Inflammatory macrophage treated with lipopolysaccharide for 1 hour (primary cell): ENCODE data around the gene KCNG2.

Experiments used
- DNase-seq, 2 donors: peaks; one replicate each; pipeline ENCODE4 v3.0.0-alpha.2; 2020 to 2022

The KCNG2 gene

DNA sequence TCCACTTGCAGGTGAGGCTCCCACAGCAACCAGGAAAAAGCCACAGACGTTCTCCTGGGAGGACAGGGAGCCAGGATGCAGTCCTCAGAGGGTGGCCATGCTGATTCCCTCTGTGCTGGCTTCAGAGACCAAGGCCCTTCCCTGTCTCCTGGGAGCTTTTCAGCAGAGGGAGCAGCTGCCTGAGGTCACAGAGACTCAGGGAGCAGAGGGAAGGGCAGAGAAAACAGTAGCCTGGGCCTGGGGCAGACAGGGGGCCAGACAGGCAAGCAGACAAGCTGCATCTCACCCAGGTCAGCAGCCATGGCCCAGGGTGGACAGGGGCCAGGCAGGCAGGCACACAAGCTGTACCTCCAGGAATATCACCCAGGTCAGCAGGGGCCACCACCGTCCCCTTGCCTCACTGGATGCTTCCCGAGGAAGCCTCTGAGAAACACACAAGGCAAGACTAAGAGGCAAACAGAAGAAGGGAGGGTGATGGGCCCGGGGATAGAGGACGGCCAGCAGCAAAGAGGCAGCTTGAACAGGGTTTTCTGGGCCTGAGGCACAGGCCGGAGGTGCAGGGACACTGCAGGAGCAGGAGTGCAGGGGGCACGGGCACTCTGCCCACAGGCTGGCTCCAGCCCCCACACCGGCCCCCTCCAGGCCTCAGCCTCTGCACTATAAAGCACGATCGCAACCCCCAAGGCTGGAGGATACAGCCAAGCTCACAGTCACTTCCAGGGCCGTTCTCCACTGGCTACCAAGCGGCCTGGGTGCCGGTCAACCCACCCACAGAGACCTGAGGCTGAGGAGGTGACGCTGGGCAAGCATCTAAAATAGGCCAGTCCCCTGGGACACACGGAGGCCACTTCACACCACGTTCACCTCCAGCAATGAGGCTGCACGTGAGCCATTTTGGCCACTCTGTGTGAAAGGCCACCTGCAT lies 147.6 kb downstream of the KCNG2 start:
- no peak for DNase-seq

DNA sequence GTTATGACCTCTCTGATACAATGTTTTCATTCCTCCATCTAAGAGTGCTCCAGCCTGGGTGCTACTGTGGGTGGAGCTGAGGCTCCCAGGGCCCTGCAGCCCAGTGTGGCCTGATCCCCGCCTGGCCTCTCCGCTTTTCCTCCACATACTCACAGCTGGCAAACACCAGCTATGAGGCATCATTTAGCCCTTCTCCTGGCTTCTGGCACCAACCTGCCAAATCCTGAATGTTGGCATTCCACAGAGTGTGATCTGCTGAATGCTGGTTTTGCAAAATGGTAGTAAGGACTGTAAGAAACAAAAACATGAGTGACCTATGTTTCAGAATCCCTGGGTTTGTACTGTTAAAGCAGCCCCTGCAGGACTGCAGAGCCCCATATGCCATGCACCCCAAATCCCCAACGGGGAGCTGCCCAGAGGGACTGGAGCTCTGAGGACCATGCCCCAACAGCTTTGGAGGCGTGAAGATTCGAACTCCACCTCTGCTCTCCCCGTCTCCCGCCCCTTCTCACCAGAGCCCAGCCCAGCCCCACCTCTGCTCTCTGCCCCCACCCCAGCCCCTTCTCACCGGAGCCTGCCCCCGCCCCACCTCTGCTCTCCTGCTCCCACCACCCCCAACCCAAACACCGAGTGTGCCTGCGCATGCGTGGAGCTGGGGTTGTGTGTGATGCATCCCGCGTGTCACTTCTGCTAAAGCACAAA lies 149.5 kb downstream of the KCNG2 start:
- no peak for DNase-seq

DNA sequence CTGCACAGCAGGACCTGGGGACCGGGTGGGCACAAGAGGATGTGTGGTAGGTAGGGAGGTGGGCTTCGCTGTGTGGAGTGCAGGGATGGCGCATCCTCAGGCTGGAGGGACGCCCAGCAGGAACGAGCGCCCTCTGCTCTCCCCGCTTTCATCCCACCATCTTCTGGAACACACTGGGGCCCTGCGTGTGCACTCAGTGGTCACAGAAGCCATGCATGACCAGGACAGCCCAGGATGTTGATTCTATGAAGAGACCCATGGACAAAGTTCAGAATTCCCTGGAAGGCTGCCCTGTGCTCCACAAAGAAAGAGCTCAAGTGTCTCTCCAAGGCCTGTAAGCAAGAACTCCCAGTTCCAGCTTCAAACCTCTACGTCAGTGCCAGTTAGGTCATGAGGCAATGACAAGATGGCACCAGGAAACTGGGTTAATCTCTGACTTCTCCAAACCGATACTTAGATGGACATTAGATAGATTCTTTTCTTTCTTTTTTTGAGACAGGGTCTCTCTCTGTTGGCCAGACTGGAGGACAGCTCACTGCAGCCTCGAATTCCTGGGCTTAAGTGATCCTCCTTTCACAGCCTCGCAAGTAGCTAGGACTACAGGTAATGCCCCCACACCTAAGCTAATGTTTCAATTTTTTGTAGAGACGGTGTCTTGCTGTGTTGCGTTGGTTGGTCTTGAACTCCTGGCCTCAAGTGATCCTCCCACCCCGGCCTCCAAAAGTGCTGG lies 150.3 kb downstream of the KCNG2 start:
- DNase-seq, result no peak

DNA sequence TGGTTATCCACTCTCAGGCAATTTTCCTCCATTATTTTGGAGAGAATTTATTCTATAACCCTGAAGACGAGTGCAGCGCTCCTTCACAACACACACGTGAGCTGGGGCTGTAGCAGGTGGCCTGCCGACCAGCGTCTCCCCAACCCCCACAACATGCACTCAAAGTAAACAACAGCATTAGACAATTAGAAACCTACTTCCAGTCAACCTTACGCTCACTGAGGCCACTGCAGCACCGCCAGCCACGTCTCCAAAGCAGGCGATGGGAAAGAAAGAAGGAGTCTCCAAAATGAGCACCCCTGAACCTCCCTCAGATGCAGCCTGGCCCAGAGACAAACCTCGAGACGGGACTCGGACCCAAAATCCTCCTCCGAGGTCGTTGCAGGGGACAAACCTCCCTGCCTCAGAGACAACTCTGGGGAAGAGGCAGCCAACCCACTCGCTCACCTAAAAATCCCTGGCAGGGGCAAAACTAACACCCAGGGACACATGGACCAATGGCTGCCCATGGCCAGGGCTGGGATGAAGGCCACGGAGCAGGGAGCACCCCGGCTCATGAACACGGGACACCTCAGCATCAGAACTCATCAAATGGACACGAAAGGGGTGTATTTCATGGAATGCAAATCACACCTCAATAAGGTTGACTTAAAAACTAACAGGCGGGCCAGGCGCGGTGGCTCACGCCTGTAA lies 151.1 kb downstream of the KCNG2 start:
- no peak for DNase-seq
